Occipital lobe (tissue), 2 donors: ENCODE data around the gene DIMT1. TPM values are rescaled to one million over a fixed set of nuclear protein-coding genes. Genes with fewer than 3 reads are reported as not detected.

Source experiments
- DNase-seq: peaks from one replicate; lab custom pipeline; 2025; lab: John Stamatoyannopoulos, UW
- total RNA-seq: library from RNA; depleted of rRNA; stranded (reverse); fragments of >200 nt; gene quantifications from one replicate; pipeline ENCODE4 v1.2.3, GENCODE V29; 2014

DIMT1 gene
- total RNA-seq, result 19.8 TPM

DNA sequence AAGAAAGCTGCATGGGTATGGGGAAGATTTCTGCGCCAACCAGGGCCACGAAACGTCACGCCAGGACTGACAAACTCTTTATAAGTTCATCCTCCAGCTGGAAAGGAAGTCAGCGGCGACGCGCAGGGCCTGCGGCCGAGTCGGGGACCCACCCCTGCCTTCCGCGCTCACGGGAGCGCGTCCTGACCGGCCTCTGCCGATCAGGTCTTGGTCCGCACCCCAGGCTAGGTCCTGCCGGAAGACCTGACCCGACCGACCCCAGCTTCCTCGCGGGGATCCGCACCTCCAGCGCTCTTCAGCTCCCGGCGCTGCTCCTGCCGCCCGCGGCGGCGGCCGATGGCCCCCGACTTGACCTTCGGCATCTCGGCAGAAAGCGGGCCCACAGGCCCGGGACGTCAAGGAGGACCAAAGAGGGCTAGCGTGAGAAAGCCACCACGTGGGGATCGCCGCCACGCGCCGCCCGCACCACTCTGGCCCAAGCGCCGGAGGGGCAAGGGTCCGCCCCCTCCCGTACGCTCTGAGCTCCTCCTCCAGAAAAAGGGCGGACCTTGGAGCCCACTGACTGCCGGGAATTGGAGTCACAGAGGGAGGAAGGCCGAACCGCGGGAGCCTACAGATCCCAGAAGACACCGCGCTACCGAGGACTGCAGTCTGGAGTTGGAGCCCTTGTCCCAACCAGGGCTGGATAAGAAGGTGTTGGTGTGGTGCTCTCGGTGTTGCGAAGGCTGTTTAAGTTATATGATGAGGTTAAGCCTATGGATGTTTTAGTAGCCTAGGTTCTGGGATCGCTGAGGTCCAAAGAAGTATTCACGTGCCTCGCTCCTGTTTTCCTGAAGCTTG is at the start of gene DIMT1:
DIMT1 (minus strand) TSS at position 495 of the 840 bp plus-strand sequence; CDS start at position 362, 133 bp downstream.
- peak; percentile 97 for DNase-seq

DNA sequence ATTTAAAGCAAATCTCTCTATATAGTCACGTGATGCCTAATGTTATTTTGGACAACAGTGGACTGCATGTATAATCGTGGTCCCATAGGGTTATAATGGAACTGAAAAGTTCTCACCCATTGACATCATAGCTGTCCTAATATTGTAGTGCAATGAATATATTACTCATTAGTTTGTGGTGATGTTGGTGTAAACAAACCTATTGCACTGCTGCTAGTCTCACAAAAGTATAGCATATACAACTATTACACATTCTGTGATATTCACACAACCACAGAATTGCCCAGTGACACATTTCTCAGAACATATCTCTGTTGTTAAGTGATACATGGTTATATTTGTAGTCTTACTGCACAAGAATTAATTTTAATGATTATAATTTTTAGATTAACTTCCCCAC is 46.6 kb upstream of the DIMT1 start:
- DNase-seq, result no peak

DNA sequence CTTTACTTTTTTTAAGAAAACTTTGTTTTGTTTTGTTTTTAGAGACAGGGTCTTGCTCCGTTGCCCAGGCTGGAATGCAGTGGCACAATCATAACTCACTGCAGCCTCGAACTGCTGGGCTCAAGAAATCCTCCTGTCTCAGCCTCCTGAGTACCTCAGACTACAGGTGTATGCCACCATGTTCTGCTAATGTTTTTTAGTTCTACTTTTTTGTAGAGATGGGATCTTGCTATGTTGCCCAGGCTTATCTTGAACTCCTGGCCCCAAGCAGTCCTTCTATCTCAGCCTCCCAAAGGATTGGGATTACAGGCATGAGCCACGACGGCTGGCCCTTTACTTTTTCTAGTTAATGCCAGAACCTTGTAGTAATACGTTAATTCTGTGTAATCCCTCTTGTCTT is 44.8 kb upstream of the DIMT1 start:
- DNase-seq, result no peak

DNA sequence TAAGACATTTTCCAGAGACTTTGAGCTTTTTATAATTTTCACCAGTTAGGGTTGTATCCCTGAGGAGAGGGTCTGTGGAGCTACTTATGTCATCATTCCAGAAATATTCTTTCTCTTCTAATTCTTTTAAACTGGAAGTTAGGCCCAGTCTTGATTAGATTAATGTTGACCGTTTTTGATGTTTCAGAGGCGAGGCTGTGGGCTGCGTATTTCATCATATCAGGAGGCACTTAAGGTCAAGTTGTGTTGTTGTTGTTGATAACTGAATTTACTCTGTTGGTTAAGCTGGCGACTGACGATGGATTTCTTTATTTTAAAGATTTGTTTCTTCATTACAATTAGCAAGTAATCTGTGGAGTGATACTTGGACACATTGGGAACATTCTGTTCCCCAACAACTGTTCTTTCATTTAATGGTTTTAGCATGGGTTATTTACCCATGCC is 28.9 kb upstream of the DIMT1 start:
- DNase-seq, result no peak

DNA sequence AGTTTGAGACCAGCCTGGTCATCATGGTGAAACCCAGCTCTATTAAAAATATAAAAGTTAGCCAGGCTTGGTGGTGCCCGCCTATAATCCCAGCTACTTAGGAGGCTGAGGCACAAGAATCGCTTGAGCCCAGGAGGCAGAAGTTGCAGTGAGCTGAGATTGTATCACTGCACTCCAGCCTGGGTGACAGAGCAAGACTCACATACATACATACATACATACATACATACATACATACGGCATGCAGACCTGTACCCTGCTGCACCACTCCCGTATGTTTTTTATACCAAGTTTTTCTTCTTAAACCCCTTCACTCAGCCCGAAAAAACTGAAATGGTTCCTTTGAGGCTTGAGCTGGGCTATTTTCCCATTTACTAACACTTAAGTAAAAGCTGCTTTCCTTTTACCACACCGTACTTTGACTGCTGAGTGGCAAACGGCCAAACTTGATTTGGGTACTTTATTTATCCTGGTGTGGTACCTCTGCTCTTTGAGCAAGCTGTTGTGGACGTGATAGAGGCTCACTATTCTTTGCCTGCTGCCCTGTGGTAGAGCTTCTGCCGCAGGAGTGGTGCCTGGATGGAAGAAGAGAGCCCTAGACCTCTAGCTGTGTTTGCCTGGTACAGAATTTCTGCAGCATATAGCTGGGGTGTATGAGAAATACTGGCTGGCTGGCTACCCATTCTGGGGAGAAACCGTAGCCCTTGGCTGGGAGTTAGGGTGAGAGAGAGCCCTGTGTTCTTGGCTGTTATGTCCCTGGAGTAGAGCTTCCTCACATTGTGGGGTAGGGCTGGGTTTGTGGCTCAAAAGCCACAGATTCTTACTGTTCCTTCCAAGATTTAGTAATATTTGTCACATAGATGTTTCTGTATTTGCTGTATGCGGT is 28.3 kb upstream of the DIMT1 start:
- no peak for DNase-seq

DNA sequence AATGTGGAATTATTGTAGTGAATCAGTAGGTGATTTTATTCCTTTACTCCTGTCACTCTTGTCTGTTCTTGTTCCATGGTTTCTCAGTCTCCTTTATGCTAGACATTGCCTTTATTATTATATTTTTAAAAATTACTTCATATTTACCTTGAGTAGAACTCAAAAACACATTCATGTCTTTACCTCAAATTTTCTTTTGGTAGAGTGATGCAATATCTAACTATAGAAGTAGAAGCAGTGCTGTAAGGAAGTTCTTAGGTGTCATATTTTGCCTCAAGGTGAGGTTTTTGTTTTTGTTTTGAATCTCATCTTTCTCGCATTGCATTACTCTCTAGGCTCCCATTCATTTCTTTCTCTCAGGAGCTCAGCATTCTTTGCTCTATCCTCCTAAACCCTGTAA is 21.1 kb upstream of the DIMT1 start:
- no peak for DNase-seq

DNA sequence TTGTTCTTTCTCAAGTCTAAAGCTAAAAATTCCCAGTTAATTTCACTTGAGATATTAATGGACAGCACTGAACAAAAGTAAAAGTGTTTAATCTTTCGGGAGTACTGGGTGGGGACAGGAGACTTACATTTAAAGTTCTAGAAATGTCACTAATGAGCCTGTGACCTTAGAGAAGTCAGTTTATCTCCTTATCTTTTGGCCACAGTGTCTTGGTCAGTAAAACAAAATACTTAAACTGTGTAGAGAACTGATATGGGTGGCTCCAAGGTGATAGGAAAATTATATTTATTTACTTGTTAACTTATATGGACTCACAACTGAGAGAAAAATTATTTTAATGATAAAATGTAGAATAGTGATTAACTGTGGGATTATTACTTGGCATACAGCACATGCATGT is 17.7 kb upstream of the DIMT1 start:
- DNase-seq, result no peak

DNA sequence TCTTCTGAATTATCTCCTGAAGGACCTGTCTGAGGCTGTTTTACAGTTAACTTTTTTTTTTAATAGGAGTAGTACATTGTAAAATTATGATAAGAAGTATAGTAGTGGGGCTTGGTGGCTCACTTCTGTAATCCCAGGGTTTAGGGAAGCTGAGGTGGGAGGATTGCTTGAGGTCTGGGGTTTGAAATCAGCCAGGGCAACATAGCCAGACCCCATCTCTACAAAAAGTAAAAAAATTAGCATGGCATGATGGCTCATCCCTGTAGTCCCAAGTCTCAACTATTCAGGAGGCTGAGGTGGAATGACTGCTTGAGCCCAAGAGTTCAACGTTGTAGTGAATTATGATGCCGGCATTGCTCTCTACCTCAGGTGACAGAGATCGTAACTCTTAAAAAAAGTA is 15.9 kb upstream of the DIMT1 start:
- no peak for DNase-seq

DNA sequence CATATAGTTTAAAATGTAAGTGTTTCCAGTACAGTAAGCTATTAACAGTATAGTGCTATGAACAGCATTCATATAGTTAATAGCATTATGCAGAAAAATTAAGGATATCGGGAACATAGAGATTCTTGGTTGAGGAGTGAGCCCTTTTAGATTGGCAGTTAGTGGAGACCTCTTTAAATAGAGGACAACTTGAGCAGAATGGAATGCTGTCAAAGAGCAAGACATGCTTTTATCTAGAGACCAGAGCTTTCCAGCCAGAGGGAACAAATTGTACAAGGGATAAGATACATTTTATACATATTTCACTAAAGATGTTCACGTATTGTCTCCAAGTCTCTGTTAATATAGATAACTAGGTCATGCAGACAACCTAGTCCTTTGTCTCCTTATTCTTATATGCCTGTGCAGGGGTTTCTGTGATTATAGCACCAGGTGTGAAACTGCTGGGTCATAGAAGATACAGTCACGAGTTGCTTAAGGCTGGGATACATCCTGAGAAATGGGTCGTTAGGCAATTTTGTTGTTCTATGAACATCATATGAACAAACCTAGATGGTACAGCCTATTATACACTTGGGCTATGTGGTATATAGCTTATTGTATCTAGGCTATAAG is 14.9 kb upstream of the DIMT1 start:
- no peak for DNase-seq

DNA sequence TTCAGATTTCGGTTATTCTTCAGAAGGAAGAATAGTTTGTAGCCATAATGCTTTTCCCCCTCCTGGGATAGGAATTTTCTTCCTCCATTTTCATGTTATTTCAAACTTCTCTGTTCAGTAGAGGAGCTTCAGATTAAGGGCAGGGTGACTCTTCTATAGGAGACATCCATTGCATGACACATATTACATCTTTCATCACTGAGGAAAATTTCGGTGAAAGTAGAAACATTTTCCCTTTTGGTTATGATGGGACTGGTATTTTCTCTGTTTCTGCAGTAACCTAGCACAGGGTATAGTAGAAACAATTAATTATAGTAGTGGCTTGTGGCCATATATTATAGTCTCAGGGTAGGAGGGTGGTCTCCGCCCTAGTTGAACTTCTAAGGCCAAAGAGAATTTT is 10.0 kb upstream of the DIMT1 start:
- no peak for DNase-seq

DNA sequence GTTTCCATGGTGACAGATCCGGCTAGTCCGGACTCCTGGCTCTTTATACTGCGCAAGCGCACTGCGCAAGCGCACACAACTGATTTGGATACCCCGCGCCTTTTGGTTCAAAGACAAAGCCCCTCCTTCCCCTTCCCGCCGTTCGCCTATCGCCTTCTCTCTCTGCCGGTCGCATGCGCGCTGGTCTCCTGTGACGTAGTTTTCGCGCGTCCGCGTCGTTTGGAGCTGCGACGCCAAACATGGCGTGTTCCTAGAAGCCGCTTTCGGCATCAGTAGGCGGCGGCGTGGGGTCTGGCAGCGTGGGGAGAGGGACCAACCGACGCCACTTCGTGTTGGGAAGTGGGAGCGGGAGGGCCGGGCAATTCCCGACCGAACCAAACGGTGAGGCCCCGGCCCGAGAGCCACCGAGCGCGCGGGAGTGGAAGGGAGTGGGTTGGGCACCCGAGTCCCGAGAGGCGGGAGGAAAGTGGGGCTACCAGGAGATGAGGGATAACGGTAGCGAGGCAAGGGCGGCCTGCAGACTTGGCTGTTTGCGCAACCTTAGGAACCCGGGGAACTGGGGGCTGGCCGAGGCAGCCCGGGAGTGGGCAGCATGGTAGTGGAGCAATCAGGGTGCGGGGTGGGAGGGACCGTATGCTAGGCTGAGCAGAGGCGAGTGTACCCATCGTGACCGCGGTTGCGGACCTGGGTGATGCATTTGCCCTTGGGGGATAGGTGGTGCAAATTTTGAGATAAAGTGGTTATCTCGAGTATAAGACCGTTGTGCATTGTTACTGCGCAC is 9.0 kb upstream of the DIMT1 start, which contains the start of gene IPO11:
IPO11 (plus strand) TSS at position 215 of the 781 bp plus-strand sequence. CDS start 24,517 bp downstream, outside the sequence.
- DNase-seq, result peak; percentile 97

DNA sequence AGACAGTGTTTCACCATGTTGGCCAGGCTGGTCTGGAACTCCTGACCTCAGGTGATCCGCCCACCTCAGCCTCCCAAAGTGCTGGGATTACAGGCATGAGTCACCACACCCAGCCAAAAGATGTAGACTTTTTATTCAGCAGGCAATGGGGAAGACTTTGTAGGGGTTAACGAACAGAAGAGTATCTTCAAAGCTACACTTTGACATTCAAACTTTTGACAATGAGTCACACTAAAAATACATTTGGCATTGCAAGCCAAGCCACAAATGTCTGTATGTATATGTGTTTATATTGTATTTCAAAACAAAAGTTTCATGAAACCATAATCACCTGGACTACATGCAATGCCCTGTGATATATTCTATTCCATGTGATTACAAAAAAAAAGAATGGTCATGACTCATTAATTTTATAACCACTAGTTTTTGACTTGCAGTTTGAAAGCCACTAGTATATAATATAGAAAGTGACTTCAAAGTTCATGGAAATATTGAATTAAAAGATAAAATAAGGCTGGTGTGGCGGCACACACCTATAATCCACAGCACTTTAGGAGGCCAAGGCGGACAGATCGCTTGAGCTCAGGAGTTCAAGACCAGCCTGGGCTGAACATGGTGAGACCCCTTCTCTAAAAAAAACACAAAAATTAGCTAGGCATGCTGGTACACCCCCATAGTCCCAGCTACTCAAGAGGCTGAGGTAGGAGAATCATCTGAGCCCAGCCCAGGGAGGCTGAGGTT is 8.3 kb downstream of the DIMT1 start:
- no peak for DNase-seq

DNA sequence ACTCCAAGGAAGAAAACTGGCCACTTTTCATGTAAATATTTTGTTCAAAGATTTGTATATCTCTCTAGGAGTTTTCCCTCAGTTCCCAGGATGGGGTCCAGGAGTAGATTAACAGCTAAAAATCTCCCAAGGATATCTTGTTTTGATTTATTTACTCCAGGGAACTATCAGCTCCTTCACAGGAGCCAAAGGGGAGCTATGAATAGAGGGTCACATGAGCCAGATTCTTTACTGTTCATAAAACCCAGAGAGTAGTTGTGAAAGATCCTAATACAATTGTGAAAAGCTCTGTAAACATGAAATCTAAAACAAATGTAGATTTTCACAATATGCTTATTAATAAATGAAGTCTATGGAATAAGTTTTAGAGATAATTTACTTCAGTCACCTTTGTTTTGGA is 16.9 kb downstream of the DIMT1 start:
- DNase-seq, result no peak

DNA sequence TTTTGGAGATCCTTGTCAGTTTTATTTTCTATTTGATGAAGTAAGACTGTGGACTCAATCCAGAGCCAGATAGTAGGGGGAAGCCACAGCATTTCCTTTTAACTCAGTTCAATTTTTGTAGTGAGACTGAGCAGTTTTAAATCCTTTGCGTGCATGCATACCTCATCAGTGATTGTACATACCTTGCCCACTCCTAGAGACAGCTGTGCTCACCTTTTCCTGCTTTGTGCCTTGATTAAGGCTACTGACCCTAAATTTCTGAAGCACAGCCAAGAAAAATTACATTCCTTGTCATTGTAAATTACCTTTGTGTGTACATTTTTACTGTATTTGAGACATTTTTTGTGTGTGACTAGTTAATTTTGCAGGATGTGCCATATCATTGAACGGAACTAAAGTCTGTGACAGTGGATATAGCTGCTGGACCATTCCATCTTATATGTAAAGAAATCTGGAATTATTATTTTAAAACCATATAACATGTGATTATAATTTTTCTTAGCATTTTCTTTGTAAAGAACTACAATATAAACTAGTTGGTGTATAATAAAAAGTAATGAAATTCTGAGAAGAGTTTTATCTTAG is 17.8 kb downstream of the DIMT1 start:
- DNase-seq, result no peak

DNA sequence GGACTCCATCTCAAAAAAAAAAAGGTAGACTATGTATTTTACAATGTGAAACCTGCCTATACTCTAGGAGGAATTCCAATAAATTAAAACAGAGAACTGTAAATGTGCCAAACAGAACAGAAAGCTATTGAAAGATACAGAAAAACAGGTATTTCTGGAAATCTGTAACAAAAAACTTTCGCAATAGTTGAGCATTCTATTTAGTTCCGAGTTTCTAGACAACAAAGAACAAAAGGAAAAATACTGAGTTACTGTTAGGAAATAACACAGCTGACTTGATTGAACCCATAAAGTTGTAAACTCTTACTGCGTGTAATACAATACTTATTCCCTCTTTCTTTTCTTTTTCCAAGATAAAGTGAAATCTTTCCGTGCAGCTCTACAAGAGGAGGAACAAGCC is 18.6 kb downstream of the DIMT1 start:
- DNase-seq, result no peak

DNA sequence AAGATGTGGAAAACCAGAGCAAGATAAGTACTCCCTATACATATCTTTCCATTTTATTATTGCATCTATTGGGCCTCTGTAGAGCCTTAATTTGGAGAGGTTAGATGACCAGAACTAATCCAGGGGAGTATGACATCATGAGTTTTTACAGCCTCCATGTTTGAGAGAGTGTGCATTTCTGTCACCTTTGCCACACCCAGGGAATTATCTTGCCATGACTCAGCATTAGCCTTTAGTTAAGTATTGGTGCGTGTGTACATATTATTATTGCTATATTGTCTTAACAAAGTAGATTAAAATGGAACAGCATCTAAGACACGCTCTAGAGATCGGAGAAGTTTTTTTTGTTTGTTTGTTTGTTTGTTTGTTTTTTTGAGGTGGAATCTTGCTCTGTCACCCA is 27.6 kb downstream of the DIMT1 start:
- DNase-seq, result no peak

DNA sequence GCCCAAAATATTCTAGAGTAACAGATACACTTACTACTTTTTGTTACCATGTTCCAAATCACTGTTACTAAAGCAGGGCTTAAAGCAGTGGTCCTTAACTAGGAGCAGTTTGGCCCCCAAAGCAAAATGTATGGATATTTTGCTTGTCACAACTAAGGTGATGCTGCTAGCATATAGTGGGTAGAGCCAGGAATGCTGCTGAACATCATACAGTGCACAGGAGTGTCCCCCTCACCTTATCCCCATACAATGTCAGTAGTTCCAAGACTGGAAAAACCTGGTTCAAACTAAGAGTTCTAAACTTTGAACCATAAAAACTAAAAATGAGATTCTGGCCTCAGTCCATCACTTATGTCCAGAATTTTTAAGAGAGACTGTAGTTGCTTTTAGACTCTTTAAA is 28.1 kb downstream of the DIMT1 start:
- DNase-seq, result no peak

DNA sequence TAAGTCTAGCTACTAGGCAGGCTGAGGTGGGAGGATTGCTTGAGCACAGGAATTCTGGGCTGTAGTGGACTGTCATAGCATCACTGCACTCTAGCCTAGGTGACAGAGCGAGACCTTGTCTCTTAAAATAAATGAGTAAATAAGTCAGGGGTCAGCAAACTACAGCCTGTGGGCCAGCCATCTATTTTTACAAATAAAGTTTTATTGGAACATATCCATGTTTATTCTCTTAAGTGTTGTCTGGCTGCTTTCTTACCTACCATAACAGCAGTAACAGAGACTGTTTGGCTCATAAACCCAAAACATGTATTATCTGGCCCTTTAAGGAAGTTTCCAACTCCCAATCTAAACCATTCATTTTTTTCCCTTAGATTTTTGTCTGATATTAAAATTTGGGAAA is 29.6 kb downstream of the DIMT1 start:
- DNase-seq, result no peak

DNA sequence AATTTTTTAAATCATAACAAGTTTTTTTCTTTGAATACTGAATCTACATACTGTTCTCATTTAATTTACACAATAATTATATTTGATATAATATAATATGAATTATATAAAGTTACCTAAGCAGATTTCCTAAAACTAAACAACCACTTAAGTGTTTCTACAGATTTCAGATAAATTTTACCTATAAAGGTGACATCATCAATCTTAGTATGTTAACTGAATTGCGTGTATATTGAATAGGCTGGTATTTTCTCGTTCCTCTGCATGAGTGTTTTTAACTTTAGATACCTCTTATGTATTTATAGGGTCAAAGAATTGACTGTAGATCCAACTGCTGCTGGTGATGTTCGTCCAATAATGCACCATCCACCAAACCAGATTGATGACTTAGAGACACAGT is 30.3 kb downstream of the DIMT1 start:
- DNase-seq, result no peak

DNA sequence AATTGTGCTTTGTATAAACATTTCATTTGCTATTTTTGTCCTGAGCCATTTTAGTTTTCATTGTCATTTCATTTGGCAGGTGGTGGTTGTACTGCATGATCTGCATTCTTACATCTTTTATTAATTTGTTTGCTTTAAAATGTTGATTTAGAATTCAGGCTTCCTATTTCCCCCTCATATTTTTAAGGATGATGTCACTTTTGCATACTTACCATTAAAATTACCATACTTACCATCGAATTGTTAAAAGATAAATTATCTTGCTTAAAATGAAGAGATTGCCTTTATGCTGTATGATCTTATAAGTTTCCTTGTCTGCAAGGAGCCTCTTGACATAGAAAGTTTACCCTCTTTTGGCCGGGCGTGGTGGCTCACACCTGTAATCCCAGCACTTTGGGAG is 31.1 kb downstream of the DIMT1 start:
- no peak for DNase-seq
